KMS-11 (cell line): ENCODE measurements around the gene HABP4.

Source experiments
- H2AFZ ChIP-seq: fragments of 200-600 bp; sonication (generic); 2 replicates; pipeline ENCODE4 v1.6.1; 2016; ENCODE audit warnings: antibody characterized with exemption, mixed run types, low read depth
- H3K27ac ChIP-seq: fragments of 200-600 bp; sonication (generic); 2 replicates; pipeline ENCODE4 v1.6.1; 2016; ENCODE audit warnings: mild to moderate bottlenecking, mixed run types
- H3K27me3 ChIP-seq: fragments of 200-600 bp; sonication (generic); 2 replicates; pipeline ENCODE4 v1.6.1; 2017; ENCODE audit warnings: mild to moderate bottlenecking, low read depth, mixed run types, moderate library complexity; ENCODE audit not compliant: insufficient read depth
- H3K36me3 ChIP-seq: fragments of 200-600 bp; sonication (generic); 2 replicates; pipeline ENCODE4 v1.6.1; 2017; ENCODE audit warnings: mild to moderate bottlenecking, mixed run types; ENCODE audit not compliant: insufficient read depth
- H3K4me1 ChIP-seq: fragments of 200-600 bp; sonication (generic); 2 replicates; pipeline ENCODE4 v1.6.1; 2016; ENCODE audit warnings: mild to moderate bottlenecking, low read depth, mixed run types; ENCODE audit not compliant: poor library complexity, severe bottlenecking
- H3K4me2 ChIP-seq: fragments of 200-600 bp; sonication (generic); 2 replicates; pipeline ENCODE4 v1.7.0; 2016; ENCODE audit warnings: mild to moderate bottlenecking, mixed run types
- H3K4me3 ChIP-seq: fragments of 200-600 bp; sonication (generic); IDR thresholded peaks from 2 replicates; pipeline ENCODE4 v1.6.1; 2017; ENCODE audit warnings: low read depth, low read length, mixed read lengths; ENCODE audit not compliant: insufficient read depth
- H3K79me2 ChIP-seq: fragments of 200-600 bp; sonication (generic); 2 replicates; pipeline ENCODE4 v1.6.1; 2016; ENCODE audit warnings: low read depth, mixed run types; ENCODE audit not compliant: insufficient read depth
- H3K9ac ChIP-seq: fragments of 200-600 bp; sonication (generic); 2 replicates; pipeline ENCODE4 v1.6.1; 2016; ENCODE audit warnings: mild to moderate bottlenecking, mixed run types
- H4K20me1 ChIP-seq: fragments of 200-600 bp; sonication (generic); 2 replicates; pipeline ENCODE4 v1.6.1; 2016; ENCODE audit warnings: mild to moderate bottlenecking, mixed run types; ENCODE audit not compliant: insufficient read depth
- CTCF ChIP-seq: fragments of 200-600 bp; sonication (generic); conservative IDR thresholded peaks from 2 replicates; pipeline ENCODE4 v1.6.1; 2017; ENCODE audit warnings: low read depth, mild to moderate bottlenecking, antibody characterized with exemption, low read length, moderate library complexity, mixed read lengths

Gene HABP4

GRCh38 chr9:96509848-96510247 lies 59.9 kb downstream of the HABP4 start:
- Histone ChIP-seq H3K27ac (peak overlapping the region; percentile 29; the same call in 1 of the 2 replicates), H3K36me3 (no peaks in the 10 kb centered on the region), H4K20me1 (no peaks in the 10 kb centered on the region), H3K4me2 (peak overlapping the region; percentile 31; the same call in 1 of the 2 replicates), H3K4me3 (no peak overlapping the region), H3K4me1 (peaks cover 15% of the 10 kb centered on the region), H2AFZ (0 out of 2 replicates have a peak overlapping the region, but pooled peaks have one; percentile 20), H3K79me2 (no peaks in the 10 kb centered on the region), H3K9ac (peak overlapping the region; percentile 4; the same call in 1 of the 2 replicates), H3K27me3 (no peaks in the 10 kb centered on the region)
- TF ChIP-seq CTCF = no peak

- Histone ChIP-seq H3K36me3 (no peaks in the 10 kb centered on the region), H3K27me3 (no peaks in the 10 kb centered on the region), H3K4me3 (no peak overlapping the region), H3K27ac (peak overlapping the region; percentile 29; the same call in 1 of the 2 replicates), H3K4me2 (peak overlapping the region; percentile 31; the same call in 1 of the 2 replicates), H4K20me1 (no peaks in the 10 kb centered on the region), H3K9ac (peak overlapping the region; percentile 4; the same call in 1 of the 2 replicates), H2AFZ (0 out of 2 replicates have a peak overlapping the region, but pooled peaks have one; percentile 20), H3K4me1 (peaks cover 15% of the 10 kb centered on the region), H3K79me2 (no peaks in the 10 kb centered on the region)
- no peak for TF ChIP-seq CTCF
Measured at GRCh38 chr9:96510258-96510657, 60.3 kb downstream of the HABP4 start.

- H4K20me1 ChIP-seq = no peaks in the 10 kb centered on the region
- no peak overlapping the region for H3K4me2 ChIP-seq
- no peak overlapping the region for H2AFZ ChIP-seq
- H3K9ac ChIP-seq = no peak overlapping the region
- no peak overlapping the region for H3K4me3 ChIP-seq
- H3K79me2 ChIP-seq = no peaks in the 10 kb centered on the region
- H3K36me3 ChIP-seq = no peaks in the 10 kb centered on the region
- TF ChIP-seq CTCF = no peak
- no peaks in the 10 kb centered on the region for H3K27me3 ChIP-seq
- H3K27ac ChIP-seq = no peak overlapping the region
- peaks cover 15% of the 10 kb centered on the region for H3K4me1 ChIP-seq
Measured at GRCh38 chr9:96512240-96512639, 62.3 kb downstream of the HABP4 start.

DNA sequence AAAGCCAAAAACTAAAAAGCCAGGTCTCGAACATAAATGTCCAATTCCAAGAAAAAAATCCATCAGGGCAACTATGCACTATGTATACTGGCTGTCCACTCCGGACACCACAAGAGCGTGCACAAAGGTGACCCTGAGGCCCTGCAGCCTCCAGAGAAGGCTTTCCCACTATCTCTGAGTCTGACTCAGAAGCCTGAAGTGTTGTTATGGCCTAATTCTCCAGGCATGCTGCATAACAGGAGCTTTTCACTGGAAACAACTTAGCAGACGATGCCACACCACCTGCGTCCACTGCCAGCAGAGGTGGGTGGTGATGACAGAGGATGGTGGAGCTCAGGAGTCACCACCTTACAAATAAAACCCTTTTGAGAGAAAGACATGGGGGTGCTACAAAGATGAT lies 63.7 kb downstream of the HABP4 start:
- no peak for TF ChIP-seq CTCF
- Histone ChIP-seq H4K20me1 (no peaks in the 10 kb centered on the region), H3K4me2 (no peak overlapping the region), H3K27me3 (no peaks in the 10 kb centered on the region), H3K79me2 (no peaks in the 10 kb centered on the region), H3K9ac (no peak overlapping the region), H3K36me3 (no peaks in the 10 kb centered on the region), H3K4me3 (no peak overlapping the region), H2AFZ (no peak overlapping the region), H3K4me1 (peaks cover 15% of the 10 kb centered on the region), H3K27ac (no peak overlapping the region)
